HCT116 (cell line): ENCODE data around the gene SVBP. TPM values are rescaled to one million over a fixed set of nuclear protein-coding genes. Genes with fewer than 3 reads are reported as not detected.

Experiments used
- ATAC-seq: fragments of 200-7000 bp; cut with Tn5 transposase; 2 replicates; pipeline ENCODE4 v1.9.1; 2020; ENCODE audit warnings: mild to moderate bottlenecking, moderate library complexity
- BruUV-seq: library from RNA; stranded (reverse); fragments of 400-500 nt; replicated peaks from 2 replicates; lab custom pipeline; 2021; lab: Mats Ljungman, UMichigan
- CTCF ChIA-PET: fragments of 300-600 bp; sonication (Branson Sonifier 250); formaldehyde crosslinking; loops from one replicate; lab custom pipeline; 2021; ENCODE audit warnings: antibody characterized with exemption; lab: Charles Lee
- POLR2A ChIA-PET: fragments of 300-600, 350-600 bp; sonication (Branson Sonifier 250); formaldehyde crosslinking; loops from one replicate; lab custom pipeline; 2021; ENCODE audit warnings: antibody characterized with exemption; lab: Charles Lee
- RAD21 ChIA-PET, 2 experiments: fragments of 300-600 bp; sonication (Branson Sonifier 250); formaldehyde crosslinking; loops; one replicate each; lab custom pipeline; 2023; ENCODE audit warnings: low total read pairs in 2 of 2; ENCODE audit not compliant: uncharacterized antibody in 2 of 2, unreplicated experiment in 2 of 2, low non-redundant PET in 1 of 2; lab: Charles Lee
- DNase-seq: peaks from one replicate; pipeline ENCODE4 v3.0.0-alpha.2; 2010; ENCODE audit warnings: low read depth, low spot score
- H2AFZ ChIP-seq: fragments of 200-600 bp; shearing (Covaris generic), sonication (generic); 2 replicates; pipeline ENCODE4 v1.6.1; 2017; ENCODE audit warnings: low read depth, mixed run types, mixed read lengths, antibody characterized with exemption, low read length; ENCODE audit not compliant: poor library complexity, severe bottlenecking
- H3K27ac ChIP-seq: 2 replicates; pipeline ENCODE4 v1.5.1; 2012; ENCODE audit warnings: low read depth, low read length
- H3K27me3 ChIP-seq: fragments of 200-600 bp; sonication (generic); 2 replicates; pipeline ENCODE4 v1.6.1; 2016; ENCODE audit warnings: mixed run types, low read length, mixed read lengths; ENCODE audit not compliant: insufficient read depth
- H3K36me3 ChIP-seq, 2 experiments: fragments of 200-500 bp in 1 of 2; fragments of 200-600 bp in 1 of 2; sonication (Bioruptor generic) in 1 of 2; sonication (generic) in 1 of 2; 2 replicates each; pipeline versions ENCODE4 v1.5.1 to v1.6.1; 2014 to 2016; ENCODE audit warnings: low read length in 2 of 2, inconsistent platforms in 1 of 2, mixed read lengths in 1 of 2, mixed run types in 1 of 2; ENCODE audit not compliant: insufficient read depth in 2 of 2, control insufficient read depth in 1 of 2
- H3K4me1 ChIP-seq, 2 experiments: fragments of 200-600 bp in 1 of 2; sonication (generic) in 1 of 2; 2 replicates each; pipeline versions ENCODE4 v1.5.1 to v1.6.1; 2012 to 2017; ENCODE audit warnings: low read length in 2 of 2, inconsistent platforms in 1 of 2, mild to moderate bottlenecking in 1 of 2, mixed read lengths in 1 of 2, mixed run types in 1 of 2, moderate library complexity in 1 of 2; ENCODE audit not compliant: insufficient read depth in 2 of 2, control insufficient read depth in 1 of 2
- H3K4me2 ChIP-seq: fragments of 200-600 bp; sonication (generic); 2 replicates; pipeline ENCODE4 v1.6.1; 2017; ENCODE audit warnings: mixed run types, low read length, mixed read lengths
- H3K4me3 ChIP-seq, 2 experiments: fragments of 200-600 bp in 1 of 2; sonication (generic) in 1 of 2; replicated peaks in 1 of 2; 2 replicates each; pipeline ENCODE4 v1.5.1; 2011 to 2016; ENCODE audit warnings: low read length in 2 of 2, control low read depth in 1 of 2, low read depth in 1 of 2, mild to moderate bottlenecking in 1 of 2, mixed read lengths in 1 of 2, mixed run types in 1 of 2
- H3K79me2 ChIP-seq: fragments of 200-600 bp; sonication (generic); 2 replicates; pipeline ENCODE4 v1.6.1; 2017; ENCODE audit warnings: mild to moderate bottlenecking, mixed run types, low read length, moderate library complexity, mixed read lengths; ENCODE audit not compliant: insufficient read depth
- H3K9ac ChIP-seq: fragments of 200-600 bp; sonication (generic); 2 replicates; pipeline ENCODE4 v1.6.1; 2016; ENCODE audit warnings: low read length, mixed read lengths
- H3K9me2 ChIP-seq: fragments of 200-600 bp; sonication (generic), shearing (Covaris generic); 2 replicates; pipeline ENCODE4 v1.6.1; 2017; ENCODE audit warnings: mixed run types, mild to moderate bottlenecking, moderate library complexity; ENCODE audit not compliant: insufficient read depth
- H3K9me3 ChIP-seq, 2 experiments: fragments of 200-500 bp in 1 of 2; fragments of 200-600 bp in 1 of 2; sonication (Bioruptor generic) in 1 of 2; sonication (generic) in 1 of 2; 2 replicates each; pipeline ENCODE4 v1.6.1; 2014 to 2017; ENCODE audit warnings: low read length in 2 of 2, mixed read lengths in 2 of 2, inconsistent platforms in 1 of 2, low read depth in 1 of 2, mild to moderate bottlenecking in 1 of 2, mixed run types in 1 of 2, moderate library complexity in 1 of 2; ENCODE audit not compliant: control insufficient read depth in 1 of 2, insufficient read depth in 1 of 2
- H4K20me1 ChIP-seq: fragments of 200-600 bp; sonication (generic), shearing (Covaris generic); 2 replicates; pipeline ENCODE4 v1.6.1; 2017; ENCODE audit warnings: mixed run types, mild to moderate bottlenecking, moderate library complexity; ENCODE audit not compliant: insufficient read depth
- EGR1 ChIP-seq: IDR thresholded peaks from 2 replicates; pipeline ENCODE4 v1.6.1; 2012; ENCODE audit warnings: low read depth
- ELF1 ChIP-seq: IDR thresholded peaks from 2 replicates; pipeline ENCODE4 v1.6.1; 2012; ENCODE audit warnings: low read depth, borderline replicate concordance
- EZH2phosphoT487 ChIP-seq: fragments of 200-600 bp; IDR thresholded peaks from 2 replicates; pipeline ENCODE4 v1.6.1; 2018; ENCODE audit warnings: antibody characterized with exemption, borderline replicate concordance
- JUND ChIP-seq: IDR thresholded peaks from 2 replicates; pipeline ENCODE4 v1.6.1; 2012
- POLR2A ChIP-seq: IDR thresholded peaks from 2 replicates; pipeline ENCODE4 v1.7.0; 2011; ENCODE audit warnings: borderline replicate concordance; ENCODE audit not compliant: insufficient read depth, insufficient read length; ENCODE audit errors: extremely low read depth
- POLR2AphosphoS5 ChIP-seq: IDR thresholded peaks from 2 replicates; pipeline ENCODE4 v1.6.1; 2011; ENCODE audit warnings: mild to moderate bottlenecking, low read depth, low read length, moderate library complexity
- RAD21 ChIP-seq: IDR thresholded peaks from 2 replicates; pipeline ENCODE4 v1.6.1; 2012; ENCODE audit warnings: low read depth, mild to moderate bottlenecking
- SRF ChIP-seq: IDR thresholded peaks from 2 replicates; pipeline ENCODE4 v1.6.1; 2012; ENCODE audit warnings: low read depth
- TCF7L2 ChIP-seq: IDR thresholded peaks from 2 replicates; pipeline ENCODE4 v1.7.0; 2011; ENCODE audit warnings: borderline replicate concordance, inconsistent platforms; ENCODE audit not compliant: insufficient read depth, insufficient read length; ENCODE audit errors: extremely low read depth
- YY1 ChIP-seq: IDR thresholded peaks from 2 replicates; pipeline ENCODE4 v1.6.1; 2011; ENCODE audit warnings: low read length, low read depth, moderate library complexity, mild to moderate bottlenecking; ENCODE audit not compliant: insufficient replicate concordance; ENCODE audit errors: extremely low read depth
- ZFX ChIP-seq: fragments of 450-650 bp; IDR thresholded peaks from 2 replicates; pipeline ENCODE4 v1.6.1; 2017
- ZNF274 ChIP-seq: fragments of 200-500 bp; sonication (Bioruptor generic); IDR thresholded peaks from 2 replicates; pipeline ENCODE4 v1.6.1; 2014; ENCODE audit warnings: mild to moderate bottlenecking, low read depth, low read length, inconsistent platforms
- intact Hi-C: fragments of 100-400 bp; cut with micrococcal nuclease; formaldehyde crosslinking; loops from 2 replicates; pipeline ENCODE4 v1.10.0; 2022
- total RNA-seq: library from RNA; stranded (reverse); gene quantifications from one replicate; pipeline ENCODE4 v1.2.1, GENCODE V29; 2021; ENCODE audit not compliant: unreplicated experiment
- TF ChIP-seq, protein P1 (sequence below): IDR thresholded peaks from 2 replicates; pipeline ENCODE4 v1.6.1; 2012
- TF ChIP-seq, protein P2 (sequence below): IDR thresholded peaks from 2 replicates; pipeline ENCODE4 v1.6.1; 2011; ENCODE audit warnings: mild to moderate bottlenecking, low read length, moderate library complexity; ENCODE audit not compliant: insufficient replicate concordance; ENCODE audit errors: extremely low read depth
- TF ChIP-seq, protein P3 (sequence below), 3 experiments: fragments of 200-600 bp in 1 of 3; sonication (generic) in 1 of 3; IDR thresholded peaks in 2 of 3; conservative IDR thresholded peaks in 1 of 3; 2 replicates each; pipeline ENCODE4 v1.5.1; 2012 to 2017; ENCODE audit warnings: low read depth in 2 of 3, low read length in 2 of 3, antibody characterized with exemption in 1 of 3, borderline replicate concordance in 1 of 3, control low read depth in 1 of 3, mild to moderate bottlenecking in 1 of 3, mixed read lengths in 1 of 3, mixed run types in 1 of 3, moderate library complexity in 1 of 3; ENCODE audit not compliant: insufficient read depth in 1 of 3

Gene SVBP
- total RNA-seq, 1 experiment from 2014 or later: 14.4 TPM

DNA sequence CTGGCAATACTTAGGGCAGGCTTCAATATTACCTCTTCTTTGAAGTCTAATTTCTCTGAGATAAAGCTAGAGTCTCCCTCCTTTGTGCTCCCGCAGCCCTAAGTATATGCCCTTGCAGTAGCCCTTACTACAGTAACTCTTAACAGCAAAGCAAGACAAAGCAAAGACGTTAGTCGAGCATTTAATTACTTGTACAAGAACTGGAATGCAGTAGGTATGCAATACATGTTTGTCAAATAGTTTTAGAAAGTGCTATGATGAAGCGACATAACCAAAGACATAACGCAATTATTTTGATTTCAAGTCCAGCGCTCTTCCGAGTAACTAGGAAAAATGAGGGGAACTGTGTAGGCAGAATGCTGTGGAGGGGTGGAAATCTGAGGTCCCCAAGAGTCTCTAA is 51.9 kb downstream of the SVBP start:
- ATAC-seq (no peak), DNase-seq (no peak)
- H3K4me1 ChIP-seq: peaks cover 11 to 18% of the 10 kb centered on the region in 2 experiments; a peak in 3 of 4 replicates
- H3K27me3 ChIP-seq: no peaks in the 10 kb centered on the region
- TF ChIP-seq YY1 (no peak), TCF7L2 (no peak), ZFX (no peak), JUND (no peak), ELF1 (no peak), ZNF274 (no peak), SRF (peak; percentile 18; the same call in 1 of the 2 replicates)
- TF ChIP-seq, protein P1, sequence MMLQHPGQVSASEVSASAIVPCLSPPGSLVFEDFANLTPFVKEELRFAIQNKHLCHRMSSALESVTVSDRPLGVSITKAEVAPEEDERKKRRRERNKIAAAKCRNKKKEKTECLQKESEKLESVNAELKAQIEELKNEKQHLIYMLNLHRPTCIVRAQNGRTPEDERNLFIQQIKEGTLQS: no peak
- H3K4me3 ChIP-seq: peak overlapping the region; percentile 76 to 84
- H3K9me2 ChIP-seq: no peaks in the 10 kb centered on the region
- intact Hi-C loops: loop anchor here (10.0 kb wide), 1 partner anchor 1420 kb away; no protein-coding TSS in a partner anchor
- H3K79me2 ChIP-seq: peaks cover 19% of the 10 kb centered on the region
- no peak overlapping the region for H3K27ac ChIP-seq
- ChIA-PET POLR2A (interaction anchor here (1.0 to 1.9 kb wide), 2 partner anchors 83 to 107 kb away, joined by 4 to 5 read pairs; partner anchors contain the start of genes PPIH and YBX1), RAD21 (interaction anchor here in 1 of 2 experiments (1.1 kb wide), 1 partner anchor 81 kb away, joined by 3 read pairs; the partner anchor contains the start of gene ZNF691), CTCF (interaction anchor here (1.0 to 3.4 kb wide), 6 partner anchors 7 to 592 kb away, joined by 3 to 25 read pairs (median 8); partner anchors contain the start of gene ZNF691)
- H2AFZ ChIP-seq: no peak overlapping the region
- BruUV-seq: TSS peak; percentile 48
- H3K36me3 ChIP-seq: peaks cover 0 to 4% of the 10 kb centered on the region in 2 experiments; a peak in 2 of 4 replicates
- peak overlapping the region; percentile 81; the same call in 1 of the 2 replicates for H3K9ac ChIP-seq
- H3K4me2 ChIP-seq: peak overlapping the region; percentile 77
- no peaks in the 10 kb centered on the region; the same call in 1 of the 2 replicates for H4K20me1 ChIP-seq
- no peaks in the 10 kb centered on the region for H3K9me3 ChIP-seq

DNA sequence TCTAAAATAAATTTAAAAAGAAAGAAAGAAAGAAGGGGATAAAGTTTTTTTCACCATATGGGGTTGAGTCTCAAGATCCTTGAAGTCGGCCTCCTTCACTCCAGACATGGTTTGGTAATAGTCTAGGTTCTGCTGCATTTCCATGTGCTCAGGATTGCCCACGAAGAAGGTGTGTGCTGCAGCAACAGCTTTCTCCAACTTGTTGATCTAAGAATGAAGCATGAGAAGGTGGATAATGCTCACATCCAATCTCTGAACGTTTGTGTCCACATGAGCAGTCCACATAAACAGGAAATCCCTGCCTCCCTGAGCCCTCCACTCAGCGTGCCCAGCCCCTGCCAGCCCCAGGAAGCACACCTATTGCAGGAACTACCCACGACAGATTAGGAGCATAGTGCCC is 54.9 kb downstream of the SVBP start:
- H2AFZ ChIP-seq: no peak overlapping the region
- BruUV-seq: no TSS peak
- CTCF ChIA-PET: no interaction called here
- TF ChIP-seq SRF: no peak
- TF ChIP-seq, protein P1: no peak
- TF ChIP-seq, protein P2, sequence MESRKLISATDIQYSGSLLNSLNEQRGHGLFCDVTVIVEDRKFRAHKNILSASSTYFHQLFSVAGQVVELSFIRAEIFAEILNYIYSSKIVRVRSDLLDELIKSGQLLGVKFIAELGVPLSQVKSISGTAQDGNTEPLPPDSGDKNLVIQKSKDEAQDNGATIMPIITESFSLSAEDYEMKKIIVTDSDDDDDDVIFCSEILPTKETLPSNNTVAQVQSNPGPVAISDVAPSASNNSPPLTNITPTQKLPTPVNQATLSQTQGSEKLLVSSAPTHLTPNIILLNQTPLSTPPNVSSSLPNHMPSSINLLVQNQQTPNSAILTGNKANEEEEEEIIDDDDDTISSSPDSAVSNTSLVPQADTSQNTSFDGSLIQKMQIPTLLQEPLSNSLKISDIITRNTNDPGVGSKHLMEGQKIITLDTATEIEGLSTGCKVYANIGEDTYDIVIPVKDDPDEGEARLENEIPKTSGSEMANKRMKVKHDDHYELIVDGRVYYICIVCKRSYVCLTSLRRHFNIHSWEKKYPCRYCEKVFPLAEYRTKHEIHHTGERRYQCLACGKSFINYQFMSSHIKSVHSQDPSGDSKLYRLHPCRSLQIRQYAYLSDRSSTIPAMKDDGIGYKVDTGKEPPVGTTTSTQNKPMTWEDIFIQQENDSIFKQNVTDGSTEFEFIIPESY: no peak
- no peak for TF ChIP-seq EZH2phosphoT487
- TF ChIP-seq RAD21: no peak
- no peak for TF ChIP-seq POLR2AphosphoS5
- no peak for TF ChIP-seq POLR2A
- TF ChIP-seq, protein P3, sequence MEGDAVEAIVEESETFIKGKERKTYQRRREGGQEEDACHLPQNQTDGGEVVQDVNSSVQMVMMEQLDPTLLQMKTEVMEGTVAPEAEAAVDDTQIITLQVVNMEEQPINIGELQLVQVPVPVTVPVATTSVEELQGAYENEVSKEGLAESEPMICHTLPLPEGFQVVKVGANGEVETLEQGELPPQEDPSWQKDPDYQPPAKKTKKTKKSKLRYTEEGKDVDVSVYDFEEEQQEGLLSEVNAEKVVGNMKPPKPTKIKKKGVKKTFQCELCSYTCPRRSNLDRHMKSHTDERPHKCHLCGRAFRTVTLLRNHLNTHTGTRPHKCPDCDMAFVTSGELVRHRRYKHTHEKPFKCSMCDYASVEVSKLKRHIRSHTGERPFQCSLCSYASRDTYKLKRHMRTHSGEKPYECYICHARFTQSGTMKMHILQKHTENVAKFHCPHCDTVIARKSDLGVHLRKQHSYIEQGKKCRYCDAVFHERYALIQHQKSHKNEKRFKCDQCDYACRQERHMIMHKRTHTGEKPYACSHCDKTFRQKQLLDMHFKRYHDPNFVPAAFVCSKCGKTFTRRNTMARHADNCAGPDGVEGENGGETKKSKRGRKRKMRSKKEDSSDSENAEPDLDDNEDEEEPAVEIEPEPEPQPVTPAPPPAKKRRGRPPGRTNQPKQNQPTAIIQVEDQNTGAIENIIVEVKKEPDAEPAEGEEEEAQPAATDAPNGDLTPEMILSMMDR (IDR thresholded peaks at IDR 0.05 in 2 of 3, conservative IDR thresholded peaks at IDR 0.05 in 1 of 3; ENCODE audit: borderline replicate concordance in 1 of 3, insufficient read depth in 1 of 3, low read depth in 2 of 3, low read length in 2 of 3): no peak
- no peak for TF ChIP-seq EGR1

More for the DNA sequence above, 54.9 kb downstream of the SVBP start:
- ChIA-PET POLR2A (no interaction called here), RAD21 (no interaction called here)
- DNase-seq (no peak), ATAC-seq (no peak)
- Histone ChIP-seq H3K4me1 (peaks cover 5 to 11% of the 10 kb centered on the region in 2 experiments; a peak in 3 of 4 replicates), H4K20me1 (no peaks in the 10 kb centered on the region; the same call in 1 of the 2 replicates), H3K9me3 (no peaks in the 10 kb centered on the region), H3K9me2 (no peaks in the 10 kb centered on the region), H3K27me3 (no peaks in the 10 kb centered on the region), H3K79me2 (peaks cover 10% of the 10 kb centered on the region), H3K9ac (no peak overlapping the region), H3K4me2 (no peak overlapping the region), H3K36me3 (peaks cover 0 to 7% of the 10 kb centered on the region in 2 experiments; a peak in 2 of 4 replicates), H3K27ac (no peak overlapping the region), H3K4me3 (no peak overlapping the region)
- intact Hi-C loops: loop anchor here (10.0 kb wide), 1 partner anchor 1417 kb away; no protein-coding TSS in a partner anchor
